ENCODE results near the gene ZC3H4. TPM values are rescaled to one million over a fixed set of nuclear protein-coding genes. Genes with fewer than 3 reads are reported as not detected.

ZC3H4 gene
- total and polyA plus RNA-seq, 2 of the 8 experiments (the other 6 are each of a cell fraction or from before 2014, with no cell fraction given): 6.6 to 92.0 TPM

DNA sequence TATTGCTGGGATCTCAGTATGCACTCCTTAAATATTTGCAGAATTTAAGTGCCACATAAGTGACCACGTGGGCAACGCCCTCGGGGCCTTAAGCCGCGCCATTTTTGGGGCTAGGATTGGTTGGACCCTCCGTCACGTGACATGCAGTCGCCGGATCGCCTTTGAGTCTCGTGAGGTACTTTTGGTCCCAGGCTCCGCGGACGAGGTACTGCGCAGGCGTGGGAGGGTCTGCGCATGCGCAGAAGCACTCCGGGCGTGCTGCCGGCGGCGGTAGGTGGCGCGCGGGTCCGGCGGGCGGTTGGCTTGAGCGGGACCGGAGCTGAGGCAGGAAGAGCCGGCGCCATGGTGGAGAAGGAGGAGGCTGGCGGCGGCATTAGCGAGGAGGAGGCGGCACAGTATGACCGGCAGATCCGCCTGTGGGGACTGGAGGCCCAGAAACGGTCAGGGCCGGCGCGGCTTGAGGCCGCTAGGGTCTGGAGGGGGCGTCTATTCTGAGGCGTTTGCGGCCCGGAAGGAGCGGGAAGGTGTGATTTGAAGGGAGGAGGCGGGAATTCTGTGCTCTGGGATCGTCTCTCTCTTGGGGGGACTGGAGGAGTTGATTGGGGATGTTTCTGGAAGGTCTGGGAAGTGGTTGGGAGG lies 17.1 kb upstream of the ZC3H4 start, which contains the start of gene SAE1 (continued):
- TF ChIP-seq TBP (IDR thresholded peaks at IDR 0.05; ENCODE audit: low read depth, low read length) (peak; percentile 83), BRCA1 (IDR thresholded peaks at IDR 0.05; ENCODE audit: low read depth, low read length) (no peak), HDAC2 (IDR thresholded peaks at IDR 0.05; ENCODE audit: borderline replicate concordance in 1 of 2, low read depth in 2 of 2, low read length in 2 of 2) (peak in 1 of 2 experiments; percentile 19; a peak in 1 of 4 replicates), TAF7 (optimal IDR thresholded peaks at IDR 0.05; ENCODE audit: borderline replicate concordance, low read depth, low read length) (peak; percentile 94), SUZ12 (IDR thresholded peaks at IDR 0.05; ENCODE audit: low read length) (no peak), SP1 (IDR thresholded peaks at IDR 0.05; ENCODE audit: low read depth, low read length) (0 out of 2 replicates have a peak, but pooled peaks have one; percentile 49), TCF12 (IDR thresholded peaks at IDR 0.05; ENCODE audit: low read depth, low read length) (no peak), CHD2 (IDR thresholded peaks at IDR 0.05; ENCODE audit: low read length) (peak; percentile 63; the same call in 1 of the 2 replicates), RAD21 (IDR thresholded peaks at IDR 0.05 in 1 of 2, conservative IDR thresholded peaks at IDR 0.05 in 1 of 2; ENCODE audit: low read depth in 2 of 2, low read length in 2 of 2) (peak; percentile 38 to 41; a peak in 2 of 4 replicates), CBX5 (IDR thresholded peaks at IDR 0.05; ENCODE audit: low read depth, low read length) (no peak), MAX (IDR thresholded peaks at IDR 0.05) (peak; percentile 99), EP300 (IDR thresholded peaks at IDR 0.05; ENCODE audit: borderline replicate concordance in 1 of 2, low read depth in 2 of 2, low read length in 2 of 2) (no peak), POLR2AphosphoS5 (IDR thresholded peaks at IDR 0.05; ENCODE audit: low read depth, low read length) (peak; percentile 88)
- TF ChIP-seq, protein P1, sequence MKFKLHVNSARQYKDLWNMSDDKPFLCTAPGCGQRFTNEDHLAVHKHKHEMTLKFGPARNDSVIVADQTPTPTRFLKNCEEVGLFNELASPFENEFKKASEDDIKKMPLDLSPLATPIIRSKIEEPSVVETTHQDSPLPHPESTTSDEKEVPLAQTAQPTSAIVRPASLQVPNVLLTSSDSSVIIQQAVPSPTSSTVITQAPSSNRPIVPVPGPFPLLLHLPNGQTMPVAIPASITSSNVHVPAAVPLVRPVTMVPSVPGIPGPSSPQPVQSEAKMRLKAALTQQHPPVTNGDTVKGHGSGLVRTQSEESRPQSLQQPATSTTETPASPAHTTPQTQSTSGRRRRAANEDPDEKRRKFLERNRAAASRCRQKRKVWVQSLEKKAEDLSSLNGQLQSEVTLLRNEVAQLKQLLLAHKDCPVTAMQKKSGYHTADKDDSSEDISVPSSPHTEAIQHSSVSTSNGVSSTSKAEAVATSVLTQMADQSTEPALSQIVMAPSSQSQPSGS (IDR thresholded peaks at IDR 0.05; ENCODE audit: low read length): no peak
- TF ChIP-seq, protein P2, sequence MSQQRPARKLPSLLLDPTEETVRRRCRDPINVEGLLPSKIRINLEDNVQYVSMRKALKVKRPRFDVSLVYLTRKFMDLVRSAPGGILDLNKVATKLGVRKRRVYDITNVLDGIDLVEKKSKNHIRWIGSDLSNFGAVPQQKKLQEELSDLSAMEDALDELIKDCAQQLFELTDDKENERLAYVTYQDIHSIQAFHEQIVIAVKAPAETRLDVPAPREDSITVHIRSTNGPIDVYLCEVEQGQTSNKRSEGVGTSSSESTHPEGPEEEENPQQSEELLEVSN (IDR thresholded peaks at IDR 0.05): peak; percentile 97
- TF ChIP-seq, protein P3, sequence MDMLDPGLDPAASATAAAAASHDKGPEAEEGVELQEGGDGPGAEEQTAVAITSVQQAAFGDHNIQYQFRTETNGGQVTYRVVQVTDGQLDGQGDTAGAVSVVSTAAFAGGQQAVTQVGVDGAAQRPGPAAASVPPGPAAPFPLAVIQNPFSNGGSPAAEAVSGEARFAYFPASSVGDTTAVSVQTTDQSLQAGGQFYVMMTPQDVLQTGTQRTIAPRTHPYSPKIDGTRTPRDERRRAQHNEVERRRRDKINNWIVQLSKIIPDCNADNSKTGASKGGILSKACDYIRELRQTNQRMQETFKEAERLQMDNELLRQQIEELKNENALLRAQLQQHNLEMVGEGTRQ (IDR thresholded peaks at IDR 0.05; ENCODE audit: low read length): peak; percentile 99
- TF ChIP-seq, protein P4, sequence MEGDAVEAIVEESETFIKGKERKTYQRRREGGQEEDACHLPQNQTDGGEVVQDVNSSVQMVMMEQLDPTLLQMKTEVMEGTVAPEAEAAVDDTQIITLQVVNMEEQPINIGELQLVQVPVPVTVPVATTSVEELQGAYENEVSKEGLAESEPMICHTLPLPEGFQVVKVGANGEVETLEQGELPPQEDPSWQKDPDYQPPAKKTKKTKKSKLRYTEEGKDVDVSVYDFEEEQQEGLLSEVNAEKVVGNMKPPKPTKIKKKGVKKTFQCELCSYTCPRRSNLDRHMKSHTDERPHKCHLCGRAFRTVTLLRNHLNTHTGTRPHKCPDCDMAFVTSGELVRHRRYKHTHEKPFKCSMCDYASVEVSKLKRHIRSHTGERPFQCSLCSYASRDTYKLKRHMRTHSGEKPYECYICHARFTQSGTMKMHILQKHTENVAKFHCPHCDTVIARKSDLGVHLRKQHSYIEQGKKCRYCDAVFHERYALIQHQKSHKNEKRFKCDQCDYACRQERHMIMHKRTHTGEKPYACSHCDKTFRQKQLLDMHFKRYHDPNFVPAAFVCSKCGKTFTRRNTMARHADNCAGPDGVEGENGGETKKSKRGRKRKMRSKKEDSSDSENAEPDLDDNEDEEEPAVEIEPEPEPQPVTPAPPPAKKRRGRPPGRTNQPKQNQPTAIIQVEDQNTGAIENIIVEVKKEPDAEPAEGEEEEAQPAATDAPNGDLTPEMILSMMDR (IDR thresholded peaks at IDR 0.05; ENCODE audit: control extremely low read depth in 1 of 3, insufficient read depth in 1 of 3, low read depth in 1 of 3, low read length in 3 of 3): peak; percentile 34 to 63 (median 52); a peak in 3 of 4 replicates
